GM23338 (cell line): ENCODE measurements around the gene PACS1. TPM values are rescaled to one million over a fixed set of nuclear protein-coding genes. Genes with fewer than 3 reads are reported as not detected.

ENCODE experiments used
- ATAC-seq: fragments of 200-7000 bp; cut with Tn5 transposase; 3 replicates; pipeline ENCODE4 v1.9.1; 2020
- DNase-seq: peaks from one replicate; pipeline ENCODE4 v3.0.0-alpha.2; 2015; ENCODE audit warnings: low spot score
- H2AFZ ChIP-seq: fragments of 200-600 bp; sonication (generic); 2 replicates; pipeline ENCODE4 v1.8.0; 2016; ENCODE audit warnings: antibody characterized with exemption, mild to moderate bottlenecking, moderate library complexity
- H3F3A ChIP-seq: fragments of 200-600 bp; sonication (generic); replicated peaks from 2 replicates; pipeline ENCODE4 v1.8.0; 2017; ENCODE audit warnings: antibody characterized with exemption, mixed run types, low read depth
- H3K27ac ChIP-seq: fragments of 200-600 bp; sonication (generic); 2 replicates; pipeline ENCODE4 v1.6.1; 2016; ENCODE audit warnings: low read depth
- H3K27me3 ChIP-seq: fragments of 200-600 bp; sonication (generic); 2 replicates; pipeline ENCODE4 v1.8.0; 2016; ENCODE audit warnings: mild to moderate bottlenecking, mixed run types, moderate library complexity; ENCODE audit not compliant: insufficient read depth
- H3K36me3 ChIP-seq: fragments of 200-600 bp; sonication (generic); 2 replicates; pipeline ENCODE4 v1.8.0; 2016; ENCODE audit warnings: mild to moderate bottlenecking; ENCODE audit not compliant: insufficient read depth
- H3K4me1 ChIP-seq: fragments of 200-600 bp; sonication (generic); 2 replicates; pipeline ENCODE4 v1.8.0; 2016; ENCODE audit warnings: mild to moderate bottlenecking, moderate library complexity; ENCODE audit not compliant: insufficient read depth
- H3K4me2 ChIP-seq: fragments of 200-600 bp; sonication (generic); 2 replicates; pipeline ENCODE4 v1.7.1; 2017; ENCODE audit warnings: mixed run types
- H3K4me3 ChIP-seq: fragments of 200-600 bp; sonication (generic); 2 replicates; pipeline ENCODE4 v1.6.1; 2016; ENCODE audit warnings: mixed run types
- H3K79me2 ChIP-seq: fragments of 200-600 bp; sonication (generic); replicated peaks from 2 replicates; pipeline ENCODE4 v1.8.0; 2017; ENCODE audit warnings: mild to moderate bottlenecking; ENCODE audit not compliant: insufficient read depth
- H3K9me2 ChIP-seq: fragments of 200-600 bp; sonication (generic); 2 replicates; pipeline ENCODE4 v1.8.0; 2017; ENCODE audit not compliant: insufficient read depth
- H4K20me1 ChIP-seq: fragments of 200-600 bp; sonication (generic); replicated peaks from 2 replicates; pipeline ENCODE4 v1.8.0; 2017; ENCODE audit warnings: mild to moderate bottlenecking; ENCODE audit not compliant: insufficient read depth
- H3K27ac Mint-ChIP-seq: 2 replicates; pipeline ENCODE4 v1.8.0; 2020; ENCODE audit warnings: inconsistent platforms, mild to moderate bottlenecking, moderate library complexity, mixed read lengths
- H3K27me3 Mint-ChIP-seq: 3 replicates; pipeline ENCODE4 v1.8.0; 2022; ENCODE audit warnings: low read depth, mild to moderate bottlenecking, moderate library complexity, mixed read lengths, inconsistent platforms; ENCODE audit not compliant: insufficient read depth, poor library complexity
- H3K36me3 Mint-ChIP-seq: 3 replicates; pipeline ENCODE4 v1.8.0; 2021; ENCODE audit warnings: low read depth, mild to moderate bottlenecking, inconsistent platforms, moderate library complexity, mixed read lengths
- H3K4me1 Mint-ChIP-seq: 3 replicates; pipeline ENCODE4 v1.8.0; 2020; ENCODE audit warnings: mild to moderate bottlenecking, inconsistent platforms, mixed read lengths
- H3K4me3 Mint-ChIP-seq: 3 replicates; pipeline ENCODE4 v1.8.0; 2021; ENCODE audit warnings: moderate library complexity, mild to moderate bottlenecking, inconsistent platforms, mixed read lengths
- H3K9me3 Mint-ChIP-seq: 3 replicates; pipeline ENCODE4 v1.8.0; 2020; ENCODE audit warnings: moderate library complexity, mild to moderate bottlenecking, inconsistent platforms, mixed read lengths
- CTCF ChIP-seq, 2 experiments: fragments of 200-600 bp in 1 of 2; sonication (generic) in 1 of 2; conservative IDR thresholded peaks; 2 replicates each; pipeline versions ENCODE4 v1.5.1 to v1.6.1; 2016 to 2017; ENCODE audit warnings: antibody characterized with exemption in 2 of 2, low read depth in 2 of 2, mild to moderate bottlenecking in 2 of 2, moderate library complexity in 1 of 2
- ETS1 ChIP-seq: IDR thresholded peaks from 2 replicates; pipeline ENCODE4 v1.6.1; 2016; ENCODE audit warnings: antibody characterized with exemption
- EZH2 ChIP-seq: fragments of 200-600 bp; sonication (generic); IDR thresholded peaks from one replicate; pipeline ENCODE4 v1.8.0; 2017; ENCODE audit warnings: antibody characterized with exemption, mild to moderate bottlenecking, low read depth; ENCODE audit not compliant: unreplicated experiment
- EZH2phosphoT487 ChIP-seq: fragments of 200-600 bp; sonication (generic); IDR thresholded peaks from one replicate; pipeline ENCODE4 v1.8.1; 2018; ENCODE audit warnings: antibody characterized with exemption; ENCODE audit not compliant: unreplicated experiment
- JUNB ChIP-seq: IDR thresholded peaks from one replicate; pipeline ENCODE4 v1.6.1; 2016; ENCODE audit warnings: antibody characterized with exemption; ENCODE audit not compliant: unreplicated experiment
- NANOG ChIP-seq: IDR thresholded peaks from 2 replicates; pipeline ENCODE4 v1.6.1; 2016; ENCODE audit warnings: antibody characterized with exemption, borderline replicate concordance
- POLR2AphosphoS5 ChIP-seq: IDR thresholded peaks from 2 replicates; pipeline ENCODE4 v1.6.1; 2016; ENCODE audit warnings: antibody characterized with exemption, low read depth
- REST ChIP-seq: IDR thresholded peaks from one replicate; pipeline ENCODE4 v1.6.1; 2018; ENCODE audit warnings: antibody characterized with exemption; ENCODE audit not compliant: unreplicated experiment
- STAT1 ChIP-seq: IDR thresholded peaks from one replicate; pipeline ENCODE4 v1.6.1; 2016; ENCODE audit warnings: antibody characterized with exemption; ENCODE audit not compliant: unreplicated experiment
- ZNF114 ChIP-seq: fragments of 250-450 bp; sonication (Bioruptor Pico); IDR thresholded peaks from 2 replicates; pipeline ENCODE4 v1.5.0; 2020; ENCODE audit warnings: mild to moderate bottlenecking, moderate library complexity
- ZNF331 ChIP-seq: fragments of 250-450 bp; sonication (Bioruptor Pico); IDR thresholded peaks from 2 replicates; pipeline ENCODE4 v1.5.0; 2020; ENCODE audit warnings: low read depth, mild to moderate bottlenecking, moderate library complexity
- ZNF462 ChIP-seq: fragments of 250-450 bp; sonication (Bioruptor Pico); IDR thresholded peaks from 2 replicates; pipeline ENCODE4 v1.5.0; 2020; ENCODE audit warnings: mild to moderate bottlenecking, moderate library complexity
- polyA plus RNA-seq: library from polyadenylated mRNA; unstranded; fragments of >200 nt; fragmentation: Nextera tagmentation; extraction: Ambion mirVana; gene quantifications from 2 replicates; pipeline ENCODE4 v1.2.1, GENCODE V29; 2016
- total RNA-seq: library from RNA; depleted of rRNA; stranded (reverse); fragments of >200 nt; shearing (Covaris generic); gene quantifications from 2 replicates; pipeline ENCODE4 v1.2.3, GENCODE V29; 2014

The PACS1 gene
- total and polyA plus RNA-seq, 2 experiments from 2014 or later: 8.0 to 37.5 TPM

- H3K27ac Mint-ChIP-seq: no peak overlapping the region
- DNase-seq (no peak), ATAC-seq (no peak)
- no peaks in the 10 kb centered on the region for H3K9me3 Mint-ChIP-seq
- H3K4me2 ChIP-seq: no peak overlapping the region
- H3K4me3 ChIP-seq: no peak overlapping the region
- TF ChIP-seq ZNF462 (CRISPR knock-in tag) (no peak), STAT1 (no peak), REST (no peak), EZH2 (no peak), POLR2AphosphoS5 (no peak), ZNF114 (CRISPR knock-in tag) (no peak), ZNF331 (CRISPR knock-in tag) (no peak), JUNB (no peak), EZH2phosphoT487 (no peak), CTCF (conservative IDR thresholded peaks at IDR 0.05; ENCODE audit: low read depth in 2 of 2) (no peak), ETS1 (no peak), NANOG (no peak)
- peaks cover 11% of the 10 kb centered on the region for H3K27me3 Mint-ChIP-seq
- H3K4me1 ChIP-seq: peaks cover 14% of the 10 kb centered on the region; the same call in 1 of the 2 replicates
- 0 out of 2 replicates have a peak, but pooled peaks cover 2% of the 10 kb centered on the region for H4K20me1 ChIP-seq
- H3K36me3 ChIP-seq: no peaks in the 10 kb centered on the region
- peaks cover 24% of the 10 kb centered on the region for H3K4me1 Mint-ChIP-seq
- H3K27ac ChIP-seq: no peak overlapping the region
- H2AFZ ChIP-seq: no peak overlapping the region
- H3K27me3 ChIP-seq: no peaks in the 10 kb centered on the region
- no peaks in the 10 kb centered on the region; the same call in 2 of the 3 replicates for H3K36me3 Mint-ChIP-seq
- H3K79me2 ChIP-seq: no peaks in the 10 kb centered on the region
- no peaks in the 10 kb centered on the region for H3K9me2 ChIP-seq
- no peak overlapping the region for H3K4me3 Mint-ChIP-seq
- peaks cover 10% of the 10 kb centered on the region; the same call in 1 of the 2 replicates for H3F3A ChIP-seq
These were observed 155.0 kb downstream of the PACS1 start for GRCh38 chr11:66225066-66225465.
